Left ventricle myocardium inferior (tissue), 1 donor: ENCODE results near the gene CDKN2AIPNL. TPM values are rescaled to one million over a fixed set of nuclear protein-coding genes. Genes with fewer than 3 reads are reported as not detected.

ENCODE experiments used
- DNase-seq: peaks from one replicate; pipeline ENCODE4 v3.0.0-alpha.2; 2020
- H3K27ac ChIP-seq: fragments of 200-600 bp; replicated peaks from 2 replicates; pipeline ENCODE4 v1.8.0; 2021
- H3K27me3 ChIP-seq: fragments of 200-600 bp; 2 replicates; pipeline ENCODE4 v1.8.0; 2021; ENCODE audit warnings: low read depth
- H3K36me3 ChIP-seq: fragments of 200-600 bp; 2 replicates; pipeline ENCODE4 v1.8.0; 2021
- H3K4me1 ChIP-seq: fragments of 200-600 bp; 2 replicates; pipeline ENCODE4 v1.8.0; 2021
- H3K4me3 ChIP-seq: fragments of 200-600 bp; 2 replicates; pipeline ENCODE4 v1.8.0; 2021; ENCODE audit warnings: mild to moderate bottlenecking, moderate library complexity
- H3K9me3 ChIP-seq: fragments of 200-600 bp; replicated peaks from 2 replicates; pipeline ENCODE4 v1.8.0; 2021
- CTCF ChIP-seq: fragments of 200-600 bp; IDR thresholded peaks from 2 replicates; pipeline ENCODE4 v1.8.0; 2021; ENCODE audit warnings: antibody characterized with exemption, mild to moderate bottlenecking, borderline replicate concordance
- intact Hi-C: fragments of 100-400 bp; cut with micrococcal nuclease; formaldehyde crosslinking; loops from one replicate; pipeline ENCODE4 v1.11.0; 2022
- total RNA-seq: library from RNA; stranded (reverse); fragmentation: NEBNext Ultra II Directional; extraction: Animal tissue kit (Norgen Biotek cat#: 25700); gene quantifications from one replicate; pipeline ENCODE4 v1.2.1, GENCODE V29; 2021
- donor health status: DM: no; HTN: yes; CAD: no; lungs with severe emphysema.

The CDKN2AIPNL gene
- total RNA-seq, 1 donor from 2014 or later = 39.6 TPM

- Histone ChIP-seq H3K4me1 (peaks cover 8% of the 10 kb centered on the region), H3K36me3 (peaks cover 47% of the 10 kb centered on the region), H3K4me3 (no peak overlapping the region), H3K9me3 (no peaks in the 10 kb centered on the region), H3K27me3 (no peaks in the 10 kb centered on the region), H3K27ac (peak overlapping the region; percentile 6)
- intact Hi-C loops = no loop called here
- no peak for TF ChIP-seq CTCF
- DNase-seq = no peak
These were observed 13.0 kb downstream of the CDKN2AIPNL start for GRCh38 chr5:134398609-134399155.

GRCh38 chr5:134397196-134397595, 14.5 kb downstream of the CDKN2AIPNL start:
- peaks cover 8% of the 10 kb centered on the region for H3K4me1 ChIP-seq
- peaks cover 58% of the 10 kb centered on the region for H3K36me3 ChIP-seq
- no peak for DNase-seq
- H3K9me3 ChIP-seq = no peaks in the 10 kb centered on the region
- intact Hi-C loops = no loop called here
- H3K27me3 ChIP-seq = no peaks in the 10 kb centered on the region
- TF ChIP-seq CTCF = no peak
- no peak overlapping the region for H3K27ac ChIP-seq
- H3K4me3 ChIP-seq = no peak overlapping the region

DNA sequence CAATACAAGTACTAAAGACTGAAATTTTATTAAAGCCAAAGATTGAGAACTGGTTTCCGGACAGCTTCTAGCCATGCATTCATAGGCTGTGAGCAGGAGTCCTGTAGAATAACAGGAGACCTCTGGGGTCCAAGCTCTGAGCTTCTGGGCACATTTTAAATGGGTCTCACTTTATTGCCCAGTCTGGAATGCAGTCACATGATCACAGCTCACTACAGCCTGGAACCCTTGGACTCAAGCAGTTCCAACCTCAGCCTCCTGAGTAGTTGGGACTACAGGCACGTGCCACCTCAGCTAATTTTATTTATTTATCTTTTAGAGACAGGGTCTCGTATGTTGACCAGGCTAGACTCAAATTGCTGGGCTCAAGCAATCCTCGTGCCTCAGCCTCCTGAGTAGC, 15.4 kb downstream of the CDKN2AIPNL start:
- intact Hi-C loops = no loop called here
- TF ChIP-seq CTCF = no peak
- Histone ChIP-seq H3K4me3 (no peak overlapping the region), H3K9me3 (no peaks in the 10 kb centered on the region), H3K4me1 (peaks cover 8% of the 10 kb centered on the region), H3K27ac (no peak overlapping the region), H3K36me3 (peaks cover 60% of the 10 kb centered on the region), H3K27me3 (no peaks in the 10 kb centered on the region)
- DNase-seq = no peak

DNA sequence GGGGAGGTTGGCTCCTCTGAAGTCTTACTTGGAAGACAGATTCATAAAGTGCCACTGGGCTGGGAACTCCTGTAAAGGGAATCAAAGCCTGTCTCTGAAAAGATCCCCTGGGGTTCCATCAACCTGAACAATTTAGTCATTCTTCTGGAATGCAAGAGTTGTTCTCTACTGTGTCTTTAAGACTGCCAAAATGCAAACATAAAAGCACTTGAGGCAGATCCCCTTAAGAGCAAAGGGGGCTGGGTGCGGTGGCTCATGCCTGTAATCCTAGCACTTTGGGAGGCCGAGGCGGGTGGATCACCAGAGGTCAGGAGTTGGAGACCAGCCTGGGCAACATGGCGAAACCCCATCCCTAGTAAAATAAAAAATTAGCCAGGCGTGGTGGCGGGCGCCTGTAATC, 16.7 kb downstream of the CDKN2AIPNL start:
- TF ChIP-seq CTCF = no peak
- intact Hi-C loops = no loop called here
- peaks cover 8% of the 10 kb centered on the region for H3K4me1 ChIP-seq
- no peak overlapping the region for H3K27ac ChIP-seq
- DNase-seq = no peak
- no peak overlapping the region for H3K4me3 ChIP-seq
- H3K27me3 ChIP-seq = no peaks in the 10 kb centered on the region
- H3K9me3 ChIP-seq = no peaks in the 10 kb centered on the region
- peaks cover 74% of the 10 kb centered on the region for H3K36me3 ChIP-seq

- no peaks in the 10 kb centered on the region for H3K4me1 ChIP-seq
- H3K27ac ChIP-seq = no peak overlapping the region
- H3K36me3 ChIP-seq = peaks cover 91% of the 10 kb centered on the region
- intact Hi-C loops = no loop called here
- no peaks in the 10 kb centered on the region for H3K9me3 ChIP-seq
- H3K4me3 ChIP-seq = no peak overlapping the region
- no peak for TF ChIP-seq CTCF
- no peak for DNase-seq
- H3K27me3 ChIP-seq = no peaks in the 10 kb centered on the region
These were observed 19.4 kb downstream of the CDKN2AIPNL start for GRCh38 chr5:134392301-134392700.

DNA sequence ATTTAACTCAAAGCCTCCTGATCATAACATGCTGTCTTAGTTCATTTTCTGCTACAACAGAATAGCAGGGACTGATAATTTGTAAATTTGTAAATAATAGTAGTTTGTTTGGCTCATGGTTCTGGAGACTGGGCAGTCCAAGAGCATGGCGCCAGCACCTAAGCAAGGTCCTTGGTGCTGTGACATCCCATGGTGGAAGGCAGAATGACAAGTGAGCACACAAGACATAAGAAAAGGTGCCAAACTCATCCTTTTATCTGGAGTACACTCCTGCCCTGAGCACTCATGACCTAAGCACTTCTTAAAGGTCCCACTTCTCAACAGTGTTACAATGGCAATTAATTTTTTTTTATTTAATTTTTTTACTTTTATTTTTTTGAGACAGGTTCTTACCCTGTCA, 24.2 kb downstream of the CDKN2AIPNL start:
- no peak overlapping the region for H3K27ac ChIP-seq
- H3K4me1 ChIP-seq = peaks cover 9% of the 10 kb centered on the region
- intact Hi-C loops = no loop called here
- no peaks in the 10 kb centered on the region for H3K9me3 ChIP-seq
- TF ChIP-seq CTCF = no peak
- H3K27me3 ChIP-seq = no peaks in the 10 kb centered on the region
- no peak for DNase-seq
- H3K4me3 ChIP-seq = no peak overlapping the region
- H3K36me3 ChIP-seq = peaks cover 100% of the 10 kb centered on the region
